ENCODE measurements around the gene GNG4.

- TF ChIP-seq CTCF (IDR thresholded peaks at IDR 0.05) (no peak), POLR2A (IDR thresholded peaks at IDR 0.05) (no peak)
Observed at GRCh38 chr1:235622936-235623779, 26.4 kb downstream of the GNG4 start.

Data from heart left ventricle (tissue), 13 donors.